Astrocyte of the cerebellum (primary cell): Measurements from ENCODE around the gene CEP19.
A peak's percentile ranks its signal among the peaks of the same experiment; 100 is the strongest.

ENCODE experiments used
- DNase-seq: peaks from one replicate; pipeline ENCODE4 v3.0.0-alpha.2; 2011; ENCODE audit warnings: low read depth
- H3K4me3 ChIP-seq: 2 replicates; pipeline ENCODE4 v1.5.1; 2011; ENCODE audit warnings: mild to moderate bottlenecking, low read depth, low read length, moderate library complexity
- in situ Hi-C: cut with HindIII; loops from 2 replicates; pipeline ENCODE4 v1.10.0; 2017; ENCODE audit warnings: low sequenced_read_pairs
- TF ChIP-seq, protein P1 (sequence below): IDR thresholded peaks from 2 replicates; pipeline ENCODE4 v1.5.1; 2012; ENCODE audit warnings: low read length, low read depth, moderate library complexity, mild to moderate bottlenecking; ENCODE audit errors: missing control alignments

The CEP19 gene

DNA sequence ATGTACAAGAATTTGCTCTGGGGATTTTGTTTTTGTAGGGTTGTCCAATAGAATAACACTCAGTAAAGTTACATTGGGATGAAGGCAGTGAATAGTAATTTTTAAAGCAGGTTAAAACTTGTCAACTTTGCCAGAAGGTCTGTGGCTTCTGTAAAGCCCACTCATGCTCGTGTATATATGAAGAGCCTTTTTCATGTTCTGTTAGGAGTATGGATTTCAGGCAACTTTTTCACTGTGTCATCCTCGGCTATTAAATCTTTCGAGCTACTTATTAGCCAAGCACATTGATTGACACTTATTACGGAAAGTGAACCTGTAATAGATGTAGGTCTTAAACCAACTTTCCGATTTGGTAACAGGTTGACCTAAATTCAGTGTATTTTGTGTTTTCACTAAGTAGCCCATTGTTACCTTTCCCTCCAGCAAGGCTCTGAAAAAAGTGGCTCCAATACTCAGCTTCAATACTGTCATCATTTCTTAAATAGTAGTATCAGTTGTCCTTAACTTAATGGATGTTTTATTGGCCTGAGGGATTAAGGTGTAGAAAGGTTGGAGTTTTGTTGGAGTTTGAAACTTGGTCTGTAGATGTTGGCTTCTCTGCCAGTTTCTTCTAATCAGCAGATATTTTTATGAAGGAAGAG lies 29.3 kb upstream of the CEP19 start:
- in situ Hi-C loops = no loop called here
- H3K4me3 ChIP-seq = peak overlapping the region; percentile 75
- TF ChIP-seq, protein P1, sequence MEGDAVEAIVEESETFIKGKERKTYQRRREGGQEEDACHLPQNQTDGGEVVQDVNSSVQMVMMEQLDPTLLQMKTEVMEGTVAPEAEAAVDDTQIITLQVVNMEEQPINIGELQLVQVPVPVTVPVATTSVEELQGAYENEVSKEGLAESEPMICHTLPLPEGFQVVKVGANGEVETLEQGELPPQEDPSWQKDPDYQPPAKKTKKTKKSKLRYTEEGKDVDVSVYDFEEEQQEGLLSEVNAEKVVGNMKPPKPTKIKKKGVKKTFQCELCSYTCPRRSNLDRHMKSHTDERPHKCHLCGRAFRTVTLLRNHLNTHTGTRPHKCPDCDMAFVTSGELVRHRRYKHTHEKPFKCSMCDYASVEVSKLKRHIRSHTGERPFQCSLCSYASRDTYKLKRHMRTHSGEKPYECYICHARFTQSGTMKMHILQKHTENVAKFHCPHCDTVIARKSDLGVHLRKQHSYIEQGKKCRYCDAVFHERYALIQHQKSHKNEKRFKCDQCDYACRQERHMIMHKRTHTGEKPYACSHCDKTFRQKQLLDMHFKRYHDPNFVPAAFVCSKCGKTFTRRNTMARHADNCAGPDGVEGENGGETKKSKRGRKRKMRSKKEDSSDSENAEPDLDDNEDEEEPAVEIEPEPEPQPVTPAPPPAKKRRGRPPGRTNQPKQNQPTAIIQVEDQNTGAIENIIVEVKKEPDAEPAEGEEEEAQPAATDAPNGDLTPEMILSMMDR = no peak
- DNase-seq = no peak

DNA sequence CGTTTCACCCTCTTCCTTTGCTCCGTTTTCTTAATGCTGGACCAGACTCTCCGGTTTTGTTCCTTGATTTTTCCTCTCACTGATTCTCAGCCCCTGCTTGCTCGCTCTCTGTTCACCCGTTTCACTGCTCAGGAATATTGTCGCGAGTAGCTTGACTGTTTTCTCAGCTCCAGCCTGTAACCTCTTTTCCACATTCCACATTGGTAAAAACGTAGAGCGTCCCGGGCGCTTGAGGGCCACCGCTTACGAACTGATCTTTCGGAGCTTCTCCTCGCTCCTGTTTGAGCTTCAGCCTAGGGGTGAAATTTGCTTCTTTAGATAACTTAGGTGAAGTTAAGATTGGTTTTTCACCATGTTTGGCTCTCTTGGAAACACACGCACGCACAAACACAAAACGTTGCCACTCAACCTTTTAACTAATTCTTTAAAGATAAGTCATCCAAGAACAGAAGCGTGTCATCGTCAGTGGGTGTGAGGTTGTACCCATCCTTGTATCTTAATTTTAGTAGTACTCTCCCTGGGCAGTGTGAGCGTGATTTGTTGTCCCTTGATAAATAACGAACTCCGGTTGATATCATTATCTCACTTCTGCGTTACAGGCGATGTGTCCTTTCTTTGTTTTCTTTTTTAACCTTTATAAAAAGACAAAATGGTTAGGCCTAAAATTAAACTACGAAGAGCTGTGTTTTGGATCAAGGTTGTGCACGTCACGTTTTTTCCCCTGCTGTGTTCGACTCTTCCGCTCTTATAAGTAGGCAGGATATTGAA lies 28.6 kb upstream of the CEP19 start:
- no peak for DNase-seq
- peak overlapping the region; percentile 75 for H3K4me3 ChIP-seq
- in situ Hi-C loops = no loop called here
- TF ChIP-seq, protein P1 = no peak

DNA sequence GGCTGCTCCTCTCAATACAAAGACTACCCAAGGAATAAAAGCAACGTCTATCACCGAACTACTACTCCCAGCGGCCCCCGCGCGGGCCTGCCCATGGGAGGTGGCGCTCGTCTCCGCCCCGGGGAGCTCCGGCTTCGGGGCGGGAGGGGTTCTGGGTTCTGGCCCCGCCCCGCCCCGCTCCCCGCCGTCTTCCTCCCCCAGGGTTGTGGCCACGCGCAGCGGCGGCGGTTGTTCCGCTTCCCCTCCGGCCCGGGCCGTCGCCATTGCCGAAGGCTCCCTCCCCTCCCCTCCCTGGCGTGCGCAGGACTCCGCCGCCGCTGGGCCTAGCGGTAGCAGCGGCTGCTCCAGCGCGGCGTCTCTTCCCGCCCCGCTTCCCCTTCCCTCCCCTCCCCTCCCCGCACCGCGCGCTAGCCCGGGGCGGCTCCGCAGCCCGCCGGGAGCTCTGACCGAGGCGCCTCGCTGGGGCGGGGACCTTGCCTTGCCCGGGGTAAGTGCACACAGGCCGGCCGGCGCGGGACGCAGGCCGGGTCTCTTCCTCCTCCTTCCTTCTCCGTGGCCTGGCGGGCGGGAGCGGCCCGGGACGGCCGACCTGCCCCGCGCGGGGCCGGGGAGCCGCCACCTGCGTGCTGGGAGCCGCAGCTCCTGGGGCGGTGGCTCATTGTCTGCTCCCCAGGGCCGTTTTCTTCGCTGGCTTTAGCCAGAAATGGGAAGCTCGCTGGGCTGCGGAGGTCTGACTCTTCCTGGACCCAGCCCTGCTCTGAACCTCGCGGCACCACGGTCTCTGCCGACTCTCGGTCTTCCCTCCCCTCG lies 27.8 kb upstream of the CEP19 start, which contains the start of gene PAK2:
TSS of gene PAK2 (plus strand) at position 187 of the 810 bp plus-strand sequence. CDS start 42,790 bp downstream, outside the sequence.
- peak; percentile 57 for DNase-seq
- TF ChIP-seq, protein P1 = no peak
- H3K4me3 ChIP-seq = peak within 1 kb of the TSS; percentile 75
- in situ Hi-C loops = no loop called here

DNA sequence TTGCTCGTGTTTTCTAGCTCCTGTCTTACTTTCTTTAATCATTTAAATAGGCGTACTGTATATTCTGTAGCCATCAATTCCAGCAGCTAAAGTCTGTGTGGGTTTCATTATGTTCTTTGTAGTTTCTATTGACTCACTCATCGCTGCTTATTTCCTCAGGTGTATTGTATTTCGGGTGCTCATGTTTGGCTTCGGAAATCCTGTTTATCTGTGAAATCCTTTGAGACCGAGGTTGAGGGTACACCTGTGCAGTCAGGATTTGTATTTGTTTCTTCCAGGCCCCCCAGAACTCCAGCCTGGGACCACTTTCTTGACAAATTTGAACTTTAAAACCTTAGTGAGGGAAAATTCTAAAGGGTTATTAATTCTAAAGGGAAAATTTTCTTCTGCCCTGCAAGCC lies 25.6 kb upstream of the CEP19 start:
- TF ChIP-seq, protein P1 = no peak
- no peak overlapping the region for H3K4me3 ChIP-seq
- in situ Hi-C loops = no loop called here
- no peak for DNase-seq

DNA sequence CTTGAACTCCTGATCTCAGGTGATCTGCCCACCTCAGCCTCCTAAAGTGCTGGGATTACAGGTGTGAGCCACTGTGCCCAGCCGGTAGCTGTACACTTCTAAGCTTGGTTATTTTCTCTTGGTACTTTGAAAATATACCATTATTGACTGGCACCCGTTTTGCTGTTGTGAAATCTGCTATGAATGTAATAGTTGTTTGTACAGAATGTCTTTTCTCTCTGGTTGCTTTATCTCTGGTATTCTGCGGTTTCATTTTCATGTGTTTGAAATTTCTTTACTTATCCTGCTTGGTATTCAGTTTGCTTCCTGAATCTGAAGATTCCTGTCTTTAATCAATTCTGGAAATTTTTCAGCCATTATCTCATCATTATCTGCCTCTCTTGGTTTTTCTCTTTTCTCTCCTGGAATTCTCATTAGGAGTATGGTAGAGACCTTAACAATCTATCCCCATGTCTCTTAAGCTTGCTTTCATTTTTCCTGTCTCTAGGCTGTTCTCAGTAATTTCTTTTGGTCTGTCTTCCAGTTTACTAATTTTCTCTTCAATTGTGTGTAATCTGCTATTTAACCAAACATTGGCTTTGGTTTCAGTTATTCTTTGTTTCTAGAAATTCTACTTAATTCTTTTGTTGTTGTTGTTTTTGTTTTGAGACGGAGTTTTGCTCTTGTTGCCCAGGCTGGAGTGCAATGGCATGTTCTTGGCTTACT lies 24.8 kb upstream of the CEP19 start:
- in situ Hi-C loops = no loop called here
- no peak for DNase-seq
- TF ChIP-seq, protein P1 = no peak
- no peak overlapping the region for H3K4me3 ChIP-seq

DNA sequence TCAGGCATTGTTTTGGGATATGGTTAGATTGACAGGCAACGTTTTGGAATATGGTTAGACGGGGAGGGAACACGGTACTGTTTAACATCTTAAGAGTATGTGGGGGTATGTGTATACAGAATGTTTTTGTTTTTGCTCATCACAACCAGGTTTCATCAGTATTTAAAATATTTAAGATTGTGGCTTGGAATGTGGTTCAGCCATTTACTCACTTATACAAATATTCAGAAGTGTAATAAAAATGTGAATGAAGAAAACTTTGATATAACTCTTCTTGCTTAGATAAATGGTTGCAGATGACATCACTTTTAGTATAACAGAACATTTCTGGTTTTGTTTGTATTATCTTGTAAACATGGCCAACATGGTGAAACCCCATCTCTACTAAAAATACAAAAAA lies 23.7 kb upstream of the CEP19 start:
- TF ChIP-seq, protein P1 = no peak
- DNase-seq = no peak
- H3K4me3 ChIP-seq = no peak overlapping the region
- in situ Hi-C loops = no loop called here
